Rectal smooth muscle tissue (tissue), 1 donor: Measurements from ENCODE around the gene CACNA1D.
A peak's percentile ranks its signal among the peaks of the same experiment; 100 is the strongest.

Experiments used
- H3K27ac ChIP-seq: one replicate; pipeline ENCODE4 v1.7.0; 2013; ENCODE audit warnings: low read depth, low read length, inconsistent platforms
- H3K27me3 ChIP-seq: one replicate; pipeline ENCODE4 v1.7.0; 2013; ENCODE audit warnings: low read length; ENCODE audit not compliant: control insufficient read depth, insufficient read depth
- H3K36me3 ChIP-seq: one replicate; pipeline ENCODE4 v1.7.0; 2013; ENCODE audit warnings: low read length; ENCODE audit not compliant: control insufficient read depth, insufficient read depth
- H3K4me1 ChIP-seq: one replicate; pipeline ENCODE4 v1.7.0; 2013; ENCODE audit warnings: low read length; ENCODE audit not compliant: control insufficient read depth, insufficient read depth
- H3K4me3 ChIP-seq: one replicate; pipeline ENCODE4 v1.7.0; 2013; ENCODE audit warnings: low read length
- H3K9ac ChIP-seq: one replicate; pipeline ENCODE4 v1.7.0; 2013; ENCODE audit warnings: low read length

CACNA1D gene

DNA sequence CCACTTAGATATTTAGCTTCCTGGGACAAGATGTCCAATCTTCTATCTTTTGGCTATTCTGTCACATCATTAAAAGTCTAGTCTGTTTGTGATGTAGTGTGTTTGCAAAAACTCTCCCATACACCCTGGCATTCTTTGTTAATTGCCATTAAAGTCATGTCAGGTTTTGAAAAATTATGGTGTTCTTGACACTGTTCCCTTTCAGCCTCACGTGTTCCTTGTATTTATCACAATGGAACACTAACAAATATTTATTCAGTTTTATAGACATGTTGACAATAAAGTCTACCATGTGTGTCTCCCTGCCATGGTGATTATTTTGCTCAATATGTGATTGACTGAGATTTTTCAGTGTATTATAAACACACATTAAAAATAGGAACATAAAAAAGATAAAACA, 9.4 kb upstream of the CACNA1D start:
- Histone ChIP-seq H3K4me3 (no peak overlapping the region), H3K27me3 (no peaks in the 10 kb centered on the region), H3K9ac (no peak overlapping the region), H3K4me1 (no peaks in the 10 kb centered on the region), H3K27ac (no peak overlapping the region), H3K36me3 (no peaks in the 10 kb centered on the region)

DNA sequence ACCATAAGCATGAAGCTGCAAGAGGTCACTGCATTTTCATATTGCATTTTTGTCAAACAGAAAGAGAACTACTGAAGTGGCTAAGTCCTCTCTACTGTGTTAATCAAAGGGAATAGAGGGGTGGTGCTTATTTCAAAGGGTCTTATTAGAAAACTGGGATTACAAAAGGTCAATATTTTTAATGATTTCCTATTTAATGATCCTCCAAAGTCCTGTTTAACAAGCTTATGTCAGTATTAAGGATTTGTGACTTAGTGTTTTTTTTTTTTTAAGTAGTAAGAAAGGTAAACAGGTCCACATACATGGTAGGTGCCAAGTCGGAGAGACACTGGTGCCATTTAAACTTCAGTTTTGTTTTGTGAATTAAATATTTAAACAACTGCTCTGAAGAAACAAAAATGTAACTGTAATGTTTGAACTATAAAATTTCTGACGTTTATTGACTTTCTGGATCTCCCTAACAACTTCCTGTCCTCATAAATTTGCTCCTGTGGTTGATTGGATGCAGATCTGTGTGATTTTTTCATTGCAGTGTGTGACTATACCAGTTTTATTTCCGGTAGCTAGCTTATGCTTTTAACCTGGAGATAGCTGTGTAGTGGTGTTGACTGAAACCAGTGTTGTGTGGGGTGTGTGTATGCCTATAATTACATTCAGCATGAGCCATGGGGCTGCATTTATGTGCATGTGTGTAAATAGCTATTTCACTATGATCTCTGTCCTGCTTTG, 8.6 kb upstream of the CACNA1D start:
- no peak overlapping the region for H3K27ac ChIP-seq
- H3K27me3 ChIP-seq: no peaks in the 10 kb centered on the region
- H3K36me3 ChIP-seq: no peaks in the 10 kb centered on the region
- no peaks in the 10 kb centered on the region for H3K4me1 ChIP-seq
- H3K9ac ChIP-seq: no peak overlapping the region
- no peak overlapping the region for H3K4me3 ChIP-seq

GRCh38 chr3:53486961-53487654, 7.3 kb upstream of the CACNA1D start:
- Histone ChIP-seq H3K27ac (no peak overlapping the region), H3K27me3 (no peaks in the 10 kb centered on the region), H3K4me1 (no peaks in the 10 kb centered on the region), H3K36me3 (no peaks in the 10 kb centered on the region), H3K4me3 (no peak overlapping the region), H3K9ac (no peak overlapping the region)

- no peaks in the 10 kb centered on the region for H3K27me3 ChIP-seq
- no peaks in the 10 kb centered on the region for H3K4me1 ChIP-seq
- H3K9ac ChIP-seq: no peak overlapping the region
- H3K36me3 ChIP-seq: no peaks in the 10 kb centered on the region
- no peak overlapping the region for H3K4me3 ChIP-seq
- no peak overlapping the region for H3K27ac ChIP-seq
Observed at GRCh38 chr3:53489386-53489785, 5.0 kb upstream of the CACNA1D start.

- no peak overlapping the region for H3K27ac ChIP-seq
- no peaks in the 10 kb centered on the region for H3K4me1 ChIP-seq
- H3K9ac ChIP-seq: no peak overlapping the region
- no peaks in the 10 kb centered on the region for H3K36me3 ChIP-seq
- no peak overlapping the region for H3K4me3 ChIP-seq
- H3K27me3 ChIP-seq: no peaks in the 10 kb centered on the region
Observed at GRCh38 chr3:53489787-53490458, 4.5 kb upstream of the CACNA1D start.

DNA sequence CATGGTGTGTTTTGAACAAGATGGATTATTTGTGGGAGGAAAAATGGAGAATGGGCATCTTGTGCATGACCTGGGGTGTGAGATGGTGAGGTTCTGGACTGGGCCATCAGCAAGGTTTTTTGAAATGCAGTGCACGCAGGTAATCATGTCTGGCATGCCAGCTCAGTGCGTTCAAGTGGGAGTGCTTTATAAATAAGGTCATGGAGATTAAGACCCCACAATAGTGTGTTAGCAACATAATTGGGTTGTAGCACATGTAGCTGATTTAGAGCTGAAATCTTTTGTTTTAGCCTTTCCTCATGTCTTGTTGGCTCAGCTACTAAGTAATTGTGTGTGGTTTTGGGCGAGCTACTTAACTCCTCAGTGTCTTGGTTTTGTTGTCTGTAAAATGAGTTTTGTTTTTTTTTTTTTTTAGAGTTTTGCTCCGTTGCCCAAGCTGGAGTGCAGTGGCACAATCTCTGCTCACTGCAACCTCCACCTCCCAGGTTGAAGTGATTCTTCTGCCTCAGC, 3.9 kb upstream of the CACNA1D start:
- H3K4me3 ChIP-seq: no peak overlapping the region

DNA sequence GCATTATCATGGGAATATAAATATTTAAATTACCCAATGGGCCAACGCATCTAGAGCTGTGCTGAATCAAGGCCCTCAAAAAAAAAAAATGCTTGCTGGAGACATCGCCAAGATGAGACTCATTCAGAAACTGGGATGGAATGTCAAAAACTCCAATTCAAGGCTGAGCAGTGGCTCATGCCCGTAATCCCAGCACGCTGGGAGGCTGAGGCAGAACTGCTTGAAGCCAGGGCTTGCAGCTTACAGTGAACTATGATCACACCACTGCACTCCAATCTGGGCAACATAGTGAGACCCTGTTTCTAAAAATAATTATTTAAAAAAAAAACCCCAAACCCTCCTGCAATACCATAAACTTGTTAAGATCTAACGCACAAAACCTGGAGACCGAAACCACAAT, 3.1 kb upstream of the CACNA1D start:
- Histone ChIP-seq H3K36me3 (no peaks in the 10 kb centered on the region), H3K9ac (no peak overlapping the region), H3K27me3 (no peaks in the 10 kb centered on the region), H3K27ac (no peak overlapping the region), H3K4me3 (no peak overlapping the region), H3K4me1 (peaks cover 2% of the 10 kb centered on the region)

More for the DNA sequence above, 3.9 kb upstream of the CACNA1D start:
- Histone ChIP-seq H3K9ac (no peak overlapping the region), H3K27me3 (no peaks in the 10 kb centered on the region), H3K27ac (no peak overlapping the region), H3K36me3 (no peaks in the 10 kb centered on the region), H3K4me1 (peaks cover 2% of the 10 kb centered on the region)

- H3K27ac ChIP-seq: no peak overlapping the region
Observed at GRCh38 chr3:53493595-53493962, 832 bp upstream of the CACNA1D start.

GRCh38 chr3:53495146-53495519, 722 bp downstream of the CACNA1D start:
- H3K4me1 ChIP-seq: peaks cover 13% of the 10 kb centered on the region
- no peaks in the 10 kb centered on the region for H3K36me3 ChIP-seq
- H3K9ac ChIP-seq: no peak overlapping the region
- no peaks in the 10 kb centered on the region for H3K27me3 ChIP-seq
- H3K27ac ChIP-seq: no peak overlapping the region
- peak overlapping the region; percentile 70 for H3K4me3 ChIP-seq

More at GRCh38 chr3:53493595-53493962, 832 bp upstream of the CACNA1D start:
- no peak overlapping the region for H3K9ac ChIP-seq
- no peaks in the 10 kb centered on the region for H3K36me3 ChIP-seq
- peaks cover 7% of the 10 kb centered on the region for H3K4me1 ChIP-seq
- H3K4me3 ChIP-seq: peak overlapping the region; percentile 63
- no peaks in the 10 kb centered on the region for H3K27me3 ChIP-seq

DNA sequence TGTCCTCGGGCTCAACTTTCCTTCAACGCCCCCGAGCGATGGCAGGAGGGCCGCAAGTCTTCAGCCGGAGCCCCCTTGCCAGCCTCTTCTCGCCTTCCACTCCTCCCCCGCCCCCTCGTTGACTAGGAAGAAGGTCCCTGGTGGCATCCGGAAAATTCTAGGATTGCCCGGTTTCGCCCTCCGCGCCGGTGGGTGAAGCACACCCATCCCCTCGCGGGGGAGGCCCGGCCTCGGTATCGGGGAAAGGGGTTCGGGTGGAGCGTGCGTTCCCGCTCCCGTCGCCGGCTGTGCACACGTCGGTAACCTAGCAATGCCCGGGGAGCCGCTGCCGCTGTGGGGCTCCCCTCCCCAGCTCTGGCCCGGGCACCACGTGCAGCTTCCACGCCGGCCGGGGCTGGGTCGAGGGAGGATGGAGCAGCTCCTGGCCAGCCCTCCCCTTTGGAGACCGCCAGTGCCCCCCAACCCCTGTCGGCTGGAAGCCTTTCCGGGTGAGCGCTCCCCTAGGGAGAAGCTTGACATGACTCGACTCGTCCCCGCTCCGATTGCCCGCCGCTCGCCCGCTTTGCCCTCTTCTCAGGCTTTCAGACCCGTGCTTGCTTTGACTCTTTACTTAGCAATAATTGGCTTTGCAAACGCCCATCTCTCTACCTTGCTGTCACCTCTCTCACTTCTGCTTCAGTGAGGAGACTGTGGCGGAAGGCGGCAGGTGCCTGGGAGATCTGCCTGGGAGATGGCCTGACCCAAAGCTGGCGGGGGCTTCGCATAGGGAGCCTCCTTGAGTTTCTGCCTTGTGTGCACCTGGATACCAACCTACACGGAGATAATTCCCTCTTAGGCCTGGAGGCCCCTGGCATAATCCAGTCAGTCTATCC, 1.3 kb downstream of the CACNA1D start:
- no peak overlapping the region for H3K9ac ChIP-seq
- peak overlapping the region; percentile 70 for H3K4me3 ChIP-seq
- no peaks in the 10 kb centered on the region for H3K36me3 ChIP-seq
- H3K4me1 ChIP-seq: peaks cover 13% of the 10 kb centered on the region
- no peaks in the 10 kb centered on the region for H3K27me3 ChIP-seq
- H3K27ac ChIP-seq: no peak overlapping the region

- Histone ChIP-seq H3K4me1 (peaks cover 16% of the 10 kb centered on the region), H3K36me3 (no peaks in the 10 kb centered on the region), H3K27me3 (no peaks in the 10 kb centered on the region), H3K27ac (no peak overlapping the region), H3K4me3 (peak overlapping the region; percentile 70), H3K9ac (no peak overlapping the region)
Observed at GRCh38 chr3:53496392-53496670, 1.9 kb downstream of the CACNA1D start.

DNA sequence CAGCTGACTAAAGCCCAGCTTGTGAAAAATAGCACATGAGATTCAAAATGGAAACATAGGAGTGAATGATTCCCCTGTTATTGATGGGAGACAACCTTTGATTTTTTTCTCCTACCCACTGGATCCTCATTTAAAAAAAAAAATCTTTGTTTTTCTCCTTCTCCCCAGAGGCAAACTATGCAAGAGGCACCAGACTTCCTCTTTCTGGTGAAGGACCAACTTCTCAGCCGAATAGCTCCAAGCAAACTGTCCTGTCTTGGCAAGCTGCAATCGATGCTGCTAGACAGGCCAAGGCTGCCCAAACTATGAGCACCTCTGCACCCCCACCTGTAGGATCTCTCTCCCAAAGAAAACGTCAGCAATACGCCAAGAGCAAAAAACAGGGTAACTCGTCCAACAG, 2.6 kb downstream of the CACNA1D start:
- Histone ChIP-seq H3K27me3 (no peaks in the 10 kb centered on the region), H3K36me3 (no peaks in the 10 kb centered on the region), H3K4me1 (peaks cover 17% of the 10 kb centered on the region), H3K9ac (no peak overlapping the region), H3K27ac (no peak overlapping the region), H3K4me3 (no peak overlapping the region)
